ENCODE measurements around the gene FASTKD1.
"Not testable (repeated sequence)": the region's sequence is repeated elsewhere in the genome, so short reads cannot be mapped to it uniquely, and the experiment has no call there.

The FASTKD1 gene

GRCh38 chr2:169569948-169570347 lies 3.7 kb downstream of the FASTKD1 start:
- DNase-seq: no peak

- no peak for DNase-seq
Observed at GRCh38 chr2:169565686-169566085, 8.0 kb downstream of the FASTKD1 start.

- no peak for DNase-seq
Observed at GRCh38 chr2:169562519-169562918, 11.1 kb downstream of the FASTKD1 start.

GRCh38 chr2:169562084-169562483 lies 11.6 kb downstream of the FASTKD1 start:
- DNase-seq: not testable (repeated sequence)

GRCh38 chr2:169561364-169561763 lies 12.3 kb downstream of the FASTKD1 start:
- no peak for DNase-seq

DNA sequence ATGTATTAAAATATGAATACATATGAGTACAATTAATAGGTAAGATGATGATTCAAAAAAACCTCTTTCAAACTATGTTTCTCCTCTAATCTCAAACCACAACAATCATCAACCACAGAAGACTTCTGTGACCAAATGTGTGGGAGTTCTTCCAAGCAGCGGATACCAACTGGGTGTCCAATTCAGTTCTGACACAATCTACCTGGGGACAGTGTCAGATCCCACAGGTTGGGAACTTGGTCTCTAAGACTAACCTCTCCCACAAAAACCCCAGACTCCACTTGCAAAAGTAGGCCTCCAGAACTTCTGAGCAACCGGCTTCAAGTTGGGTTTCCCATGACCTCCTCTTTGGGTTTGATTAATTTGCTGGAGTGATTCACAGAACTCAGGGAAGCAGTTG lies 26.9 kb downstream of the FASTKD1 start:
- no peak for DNase-seq

DNA sequence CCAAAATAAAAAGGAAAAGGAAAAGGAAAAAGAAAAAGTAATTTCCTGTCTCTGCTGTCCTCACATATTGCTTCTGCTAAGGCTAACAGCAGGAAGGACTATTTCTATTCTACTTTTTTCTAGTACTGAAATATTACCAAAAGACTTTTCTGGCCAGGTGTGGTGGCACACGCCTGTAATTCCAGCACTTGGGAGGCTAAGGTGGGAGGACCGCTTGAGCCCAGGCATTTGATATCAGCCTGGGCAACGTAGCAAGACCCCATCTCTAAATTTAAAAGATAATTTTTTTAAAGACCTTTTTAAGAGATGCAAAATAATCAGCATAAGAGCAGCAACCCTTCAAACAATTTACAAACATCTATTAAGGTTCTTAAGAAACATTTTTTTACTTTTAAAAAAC lies 31.2 kb downstream of the FASTKD1 start:
- DNase-seq: no peak

GRCh38 chr2:169540146-169540545 lies 33.5 kb downstream of the FASTKD1 start:
- no peak for DNase-seq

DNA sequence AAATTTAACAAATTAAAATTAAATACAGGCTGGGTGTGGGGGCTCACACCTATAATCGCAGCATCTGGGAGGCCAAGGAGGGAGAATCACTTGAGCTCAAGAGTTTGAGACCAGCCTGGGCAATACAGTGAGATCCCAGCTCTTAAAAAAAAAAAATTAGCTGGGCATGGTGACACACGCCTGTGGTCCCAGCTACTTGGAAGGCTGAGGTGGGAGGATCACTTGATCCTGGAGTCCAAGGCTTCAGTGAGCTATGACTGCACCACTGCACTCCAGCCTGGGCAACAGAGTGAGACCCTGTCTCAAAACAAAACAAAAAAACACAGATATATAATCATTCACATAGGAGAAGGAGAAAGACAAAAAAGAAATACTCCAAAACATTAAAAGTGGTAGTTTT lies 34.2 kb downstream of the FASTKD1 start:
- DNase-seq: not testable (repeated sequence)

DNA sequence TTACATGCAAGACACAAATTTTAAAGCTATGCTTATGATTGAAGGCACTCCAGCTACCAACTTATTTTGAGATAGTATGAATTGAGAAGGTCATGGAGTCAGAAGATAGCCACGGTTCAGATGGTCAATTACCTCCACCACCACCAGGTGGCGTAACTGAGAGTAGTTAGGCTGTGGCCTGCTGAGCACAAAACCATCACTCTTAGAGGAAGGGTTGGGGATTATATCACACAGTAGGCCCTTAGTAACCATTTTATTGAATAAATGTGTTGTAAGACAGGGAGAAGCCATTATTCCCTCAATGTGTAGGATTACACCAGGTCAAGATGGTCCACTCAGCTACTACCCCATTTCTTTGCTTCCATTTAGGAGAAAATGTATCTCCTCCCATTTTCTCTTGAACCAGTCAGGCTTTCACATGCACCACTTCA lies 45.4 kb downstream of the FASTKD1 start:
- peak; percentile 13 to 66 (median 44) for DNase-seq

DNA sequence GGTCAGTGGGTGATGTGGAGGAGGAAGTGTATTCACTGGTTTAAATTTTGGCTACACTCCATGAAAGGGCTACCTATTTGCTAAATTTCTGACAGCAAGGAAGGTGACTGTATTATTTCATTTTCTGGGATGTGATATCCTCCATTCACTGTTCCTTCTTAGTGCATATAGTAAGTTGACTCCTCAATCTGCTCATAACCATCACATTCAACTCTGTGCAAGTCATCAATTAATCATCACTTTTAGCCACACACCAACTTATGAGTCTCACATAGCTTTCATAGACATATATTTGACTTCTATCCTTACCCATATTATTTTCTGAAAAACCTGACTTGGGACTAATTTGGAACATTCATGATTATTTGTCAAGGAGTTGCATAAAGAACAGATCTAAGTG lies 47.2 kb downstream of the FASTKD1 start:
- no peak for DNase-seq

- no peak for DNase-seq
Observed at GRCh38 chr2:169525434-169525833, 48.2 kb downstream of the FASTKD1 start.

- DNase-seq: no peak
Observed at GRCh38 chr2:169523681-169524080, 50.0 kb downstream of the FASTKD1 start.

DNA sequence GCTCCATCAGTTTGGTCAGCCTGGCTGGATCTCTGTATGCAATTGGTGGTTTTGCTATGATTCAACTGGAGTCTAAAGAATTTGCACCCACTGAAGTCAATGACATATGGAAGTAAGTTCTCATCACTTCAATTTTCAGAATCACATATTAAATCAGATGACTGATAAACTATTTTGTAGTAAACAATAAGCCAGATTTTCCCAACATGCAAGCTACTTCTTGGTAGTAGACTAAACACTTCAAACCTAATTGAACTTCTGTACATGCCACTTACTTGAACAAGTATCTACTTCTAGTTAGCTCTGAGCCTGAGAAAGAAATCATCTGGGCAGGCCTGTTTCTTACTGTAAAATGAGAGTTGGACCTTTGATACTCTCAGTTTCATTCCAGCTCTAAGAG lies 52.8 kb downstream of the FASTKD1 start:
- no peak for DNase-seq

DNA sequence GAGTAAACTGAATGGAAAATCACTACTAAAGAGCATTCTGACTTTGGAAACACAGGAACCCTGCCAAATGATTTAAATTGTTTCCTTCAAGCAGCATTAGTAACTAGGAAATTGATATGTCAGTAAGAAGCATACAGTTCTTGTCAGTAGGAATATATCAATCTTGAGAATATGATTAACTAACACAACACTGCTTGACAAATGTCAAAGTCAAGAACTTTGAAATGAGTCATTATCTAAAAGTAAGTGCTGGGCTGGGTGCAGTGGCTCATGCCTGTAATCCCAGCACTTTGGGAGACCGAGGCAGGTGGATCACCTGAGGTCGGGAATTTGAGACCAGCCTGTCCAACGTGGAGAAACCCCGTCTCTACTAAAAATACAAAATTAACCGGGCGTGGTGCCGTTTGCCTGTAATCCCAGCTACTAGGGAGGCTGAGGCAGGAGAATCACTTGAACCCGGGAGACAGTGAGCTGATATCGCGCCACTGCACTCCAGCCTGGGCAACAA lies 57.1 kb downstream of the FASTKD1 start:
- DNase-seq: not testable (repeated sequence)

DNA sequence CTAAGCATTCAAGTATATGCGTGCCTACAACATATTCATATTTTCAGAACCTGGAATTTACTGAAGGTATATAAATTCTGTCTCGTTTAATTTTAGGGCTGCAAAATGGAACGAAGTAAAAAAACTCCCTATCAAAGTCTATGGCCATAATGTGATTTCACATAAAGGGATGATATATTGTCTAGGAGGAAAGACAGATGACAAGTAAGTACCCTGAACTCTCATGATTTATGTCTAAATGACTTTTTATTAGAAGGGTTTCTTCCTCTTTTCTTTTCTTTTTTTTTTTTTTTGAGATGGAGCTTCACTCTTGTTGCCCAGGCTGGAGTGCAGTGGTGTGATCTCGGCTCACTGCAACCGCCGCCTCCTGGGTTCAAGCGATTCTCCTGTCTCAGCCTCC lies 58.9 kb downstream of the FASTKD1 start:
- not testable (repeated sequence) for DNase-seq

DNA sequence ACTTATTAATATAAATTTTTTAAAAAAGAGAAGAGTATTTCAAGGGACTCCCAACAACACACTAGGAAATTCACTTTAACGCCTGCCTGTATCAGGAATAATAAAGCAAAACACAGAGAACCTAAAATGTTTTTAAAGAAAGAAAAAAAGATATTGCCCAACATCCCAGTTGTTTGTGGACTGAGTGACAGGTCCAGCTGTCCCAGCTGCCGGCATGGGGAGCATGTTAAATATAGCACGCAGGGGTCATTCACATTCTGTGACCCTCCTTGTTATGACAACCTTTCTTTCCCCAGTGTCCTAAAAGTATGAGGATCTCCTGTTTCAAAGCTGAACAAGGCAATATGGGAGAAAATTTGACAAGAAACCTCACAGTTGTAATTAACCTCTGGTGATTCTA lies 59.7 kb downstream of the FASTKD1 start:
- no peak for DNase-seq

DNA sequence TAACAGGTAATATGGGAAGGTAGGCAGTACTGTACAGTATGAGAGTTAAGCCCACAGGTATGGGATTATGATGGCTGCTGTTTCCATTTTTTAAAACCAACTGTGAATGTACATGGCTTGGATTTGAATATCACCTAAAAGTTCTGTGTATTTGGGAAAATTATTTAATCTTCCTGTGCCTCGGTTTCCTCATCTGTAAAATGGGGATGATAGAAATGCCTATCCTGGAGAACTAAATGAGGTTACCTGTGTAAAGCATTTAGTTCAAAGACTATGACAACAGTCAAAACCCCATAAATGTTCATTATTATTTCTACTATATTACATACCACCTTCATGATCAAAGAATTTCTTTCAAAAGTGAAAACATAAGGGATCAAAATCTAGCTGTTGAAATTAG lies 60.6 kb downstream of the FASTKD1 start:
- no peak for DNase-seq

DNA sequence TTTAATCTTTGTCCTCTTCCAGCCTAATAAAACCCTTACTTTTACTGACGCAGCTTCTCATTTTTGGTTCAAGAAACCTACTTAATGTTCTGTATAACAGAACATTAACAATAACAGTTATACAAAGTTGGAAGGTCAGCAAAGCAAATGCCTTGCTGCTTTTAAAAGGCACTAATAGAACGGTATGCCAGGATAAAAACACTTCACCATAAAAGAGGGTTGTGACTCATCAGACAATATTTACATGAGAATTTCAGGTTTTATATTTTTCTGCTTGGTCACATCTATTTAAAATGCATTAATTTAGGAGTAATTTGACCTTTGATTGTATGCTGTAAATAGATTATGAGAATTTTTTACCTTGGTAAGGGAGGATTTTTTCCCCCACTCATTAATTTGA lies 61.1 kb downstream of the FASTKD1 start:
- no peak for DNase-seq

DNA sequence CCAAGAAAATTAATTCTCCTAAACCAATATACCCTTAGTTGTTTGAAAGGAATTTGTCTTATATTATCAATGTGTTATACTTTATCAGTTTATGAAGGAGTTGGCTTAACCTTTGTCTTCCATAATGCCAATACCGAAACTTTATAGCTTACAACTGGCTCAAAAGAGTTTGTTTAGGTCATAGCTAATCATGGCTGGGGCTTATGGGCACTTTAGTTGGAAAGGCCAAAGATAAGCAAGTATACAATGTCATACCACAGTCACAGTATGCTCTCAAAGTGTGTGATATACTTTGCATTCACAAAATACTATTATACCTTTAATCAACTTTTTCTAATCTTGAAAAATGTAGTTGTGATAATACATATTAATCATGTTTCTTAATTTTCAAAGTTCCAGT lies 61.8 kb downstream of the FASTKD1 start:
- DNase-seq: no peak

DNA sequence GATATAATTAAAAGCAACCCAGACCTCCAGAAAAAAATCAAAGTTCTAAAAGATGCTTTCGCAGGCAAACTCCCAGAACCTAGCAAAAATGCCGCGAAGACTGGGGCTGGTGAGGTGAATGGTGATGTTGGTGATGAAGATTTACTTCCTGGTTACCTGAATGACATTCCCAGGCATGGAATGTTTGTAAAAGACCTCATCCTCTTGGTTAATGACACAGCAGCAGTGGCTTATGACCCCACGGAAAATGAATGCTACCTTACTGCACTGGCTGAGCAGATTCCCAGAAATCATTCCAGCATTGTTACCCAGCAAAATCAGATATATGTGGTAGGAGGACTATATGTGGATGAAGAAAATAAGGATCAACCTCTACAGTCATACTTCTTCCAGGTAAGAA lies 63.2 kb downstream of the FASTKD1 start:
- DNase-seq: no peak

DNA sequence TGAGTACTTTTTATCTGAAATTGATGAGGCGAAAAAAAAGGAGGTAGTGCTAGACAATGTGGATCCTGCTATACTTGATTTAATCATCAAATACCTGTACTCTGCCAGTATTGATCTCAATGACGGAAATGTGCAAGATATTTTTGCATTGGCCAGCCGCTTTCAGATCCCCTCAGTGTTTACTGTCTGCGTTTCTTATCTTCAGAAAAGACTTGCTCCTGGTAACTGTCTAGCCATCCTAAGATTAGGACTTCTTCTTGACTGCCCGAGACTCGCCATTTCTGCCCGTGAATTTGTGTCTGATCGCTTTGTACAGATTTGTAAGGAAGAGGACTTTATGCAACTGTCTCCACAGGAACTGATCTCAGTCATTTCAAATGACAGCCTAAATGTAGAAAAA lies 63.7 kb downstream of the FASTKD1 start:
- DNase-seq: no peak

GRCh38 chr2:169509298-169509885 lies 64.3 kb downstream of the FASTKD1 start, which contains the start of gene KLHL41:
KLHL41 (plus strand) TSS chr2:169509702; CDS start chr2:169509779, 77 bp downstream.
- DNase-seq: no peak

GRCh38 chr2:169507698-169508097 lies 66.0 kb downstream of the FASTKD1 start:
- no peak for DNase-seq

DNA sequence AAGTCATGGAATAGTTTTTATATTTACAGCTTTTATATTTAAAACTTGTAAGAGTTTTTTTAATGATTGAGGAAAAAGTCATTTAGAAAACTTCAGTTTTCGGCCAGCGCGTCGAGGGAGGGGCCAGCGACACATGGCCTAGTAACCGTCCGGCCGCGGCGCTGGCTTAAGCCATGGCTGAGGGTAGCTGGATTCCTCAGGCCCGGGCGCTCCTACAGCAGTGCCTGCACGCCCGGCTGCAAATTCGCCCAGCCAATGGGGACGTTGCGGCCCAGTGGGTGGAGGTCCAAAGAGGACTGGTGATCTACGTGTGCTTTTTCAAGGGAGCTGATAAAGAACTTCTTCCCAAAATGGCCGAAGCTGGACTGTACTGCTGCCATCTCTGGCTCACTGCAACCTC lies 69.0 kb downstream of the FASTKD1 start:
- DNase-seq: no peak

All from activated naive CD4-positive, alpha-beta T cell (primary cell).